Gastroesophageal sphincter (tissue), 4 donors: Measurements from ENCODE around the gene SLC39A3. TPM values are rescaled to one million over a fixed set of nuclear protein-coding genes. Genes with fewer than 3 reads are reported as not detected.

Experiments used
- ATAC-seq: fragments of 150-250 bp; one replicate; pipeline ENCODE4 v1.9.1; 2016; ENCODE audit warnings: mild to moderate bottlenecking, moderate library complexity
- H3K27ac ChIP-seq, 4 donors: fragments of 200-600 bp; sonication (generic) in 3 of 4; 1 replicate in 3 of 4; 2 replicates in 1 of 4; pipeline ENCODE4 v1.5.1; 2016 to 2019
- H3K27me3 ChIP-seq: fragments of 200-600 bp; sonication (generic); one replicate; pipeline ENCODE4 v1.5.1; 2019
- H3K36me3 ChIP-seq, 2 donors: fragments of 200-600 bp; sonication (generic); one replicate each; pipeline ENCODE4 v1.5.1; 2019; ENCODE audit warnings: control low read depth in 1 of 2
- H3K4me1 ChIP-seq, 3 donors: fragments of 200-600 bp; sonication (generic); 1 replicate in 2 of 3; 2 replicates in 1 of 3; pipeline ENCODE4 v1.5.1; 2016 to 2019; ENCODE audit warnings: control low read depth in 2 of 3
- H3K4me3 ChIP-seq, 2 donors: fragments of 200-600 bp; sonication (generic); one replicate each; pipeline ENCODE4 v1.5.1; 2019; ENCODE audit warnings: mild to moderate bottlenecking in 1 of 2, moderate library complexity in 1 of 2
- H3K9me3 ChIP-seq, 3 donors: fragments of 200-600 bp; sonication (generic); one replicate each; pipeline ENCODE4 v1.5.1; 2017 to 2019; ENCODE audit warnings: control low read depth in 2 of 3
- CTCF ChIP-seq, 4 experiments: fragments of 200-600 bp in 2 of 4; fragments of 450-650 bp in 2 of 4; sonication (generic) in 1 of 4; IDR thresholded peaks; one replicate each; pipeline ENCODE4 v1.5.1; 2017 to 2019; ENCODE audit warnings: antibody characterized with exemption in 4 of 4, mild to moderate bottlenecking in 2 of 4, moderate library complexity in 2 of 4
- EP300 ChIP-seq: sonication (generic); formaldehyde crosslinking; IDR thresholded peaks from one replicate; pipeline ENCODE4 v1.6.1; 2017; ENCODE audit warnings: antibody characterized with exemption, mild to moderate bottlenecking
- POLR2A ChIP-seq, 2 donors: fragments of 450-650 bp; IDR thresholded peaks; one replicate each; pipeline ENCODE4 v1.6.1; 2017; ENCODE audit warnings: antibody characterized with exemption in 2 of 2, mild to moderate bottlenecking in 2 of 2, moderate library complexity in 1 of 2
- POLR2AphosphoS5 ChIP-seq: sonication (generic); formaldehyde crosslinking; IDR thresholded peaks from one replicate; pipeline ENCODE4 v1.6.1; 2017; ENCODE audit warnings: antibody characterized with exemption
- WGBS, 2 donors: methylation state at CpG; one replicate each; pipeline ENCODE4 v1.1.5; 2018; ENCODE audit warnings: low coverage in 1 of 2; 5-methylcytosine and 5-hydroxymethylcytosine counted together
- total RNA-seq, 4 donors: library from RNA; depleted of rRNA; stranded (reverse); fragments of >200 nt; gene quantifications; one replicate each; pipeline ENCODE4 v1.1.0, GENCODE V29; 2016

SLC39A3 gene
- total RNA-seq, 4 donors from 2014 or later: 26.3 to 42.7 (median 30.7) TPM

- Histone ChIP-seq H3K4me1 (peaks cover 0 to 86% (median 31%) of the 10 kb centered on the region in 3 donors), H3K9me3 (no peaks in the 10 kb centered on the region), H3K36me3 (peaks cover 0 to 29% of the 10 kb centered on the region in 2 donors), H3K27me3 (no peaks in the 10 kb centered on the region), H3K27ac (peak overlapping the region in 2 of 4 donors; percentile 4 to 16), H3K4me3 (no peak overlapping the region)
- WGBS, 2 donors: 68% methylated on average over 7 of the region's 14 CpGs; no CpG with 5 or more reads in 1 of the 2 donors
- TF ChIP-seq CTCF (IDR thresholded peaks at IDR 0.05) (no peak), EP300 (no peak), POLR2A (IDR thresholded peaks at IDR 0.05) (no peak), POLR2AphosphoS5 (no peak)
- ATAC-seq: no peak
These were observed 39.4 kb upstream of the SLC39A3 start for GRCh38 chr19:2779121-2779740.

GRCh38 chr19:2777952-2778683, 38.3 kb upstream of the SLC39A3 start:
- WGBS, 2 donors: 71 to 87% methylated on average over 8 to 9 of the region's 19 CpGs
- Histone ChIP-seq H3K4me1 (peaks cover 0 to 81% (median 31%) of the 10 kb centered on the region in 3 donors), H3K27me3 (no peaks in the 10 kb centered on the region), H3K9me3 (no peaks in the 10 kb centered on the region), H3K36me3 (peaks cover 0 to 32% of the 10 kb centered on the region in 2 donors), H3K27ac (peak overlapping the region in 2 of 4 donors; percentile 4 to 16), H3K4me3 (no peak overlapping the region)
- TF ChIP-seq POLR2AphosphoS5 (no peak), CTCF (IDR thresholded peaks at IDR 0.05) (no peak)
- ATAC-seq: no peak

GRCh38 chr19:2775556-2776430, 36.0 kb upstream of the SLC39A3 start:
- H3K4me1 ChIP-seq: peaks cover 0 to 81% (median 29%) of the 10 kb centered on the region in 3 donors
- H3K4me3 ChIP-seq: peak overlapping the region in 1 of 2 donors; percentile 29

GRCh38 chr19:2774953-2775555, 35.2 kb upstream of the SLC39A3 start:
- Histone ChIP-seq H3K9me3 (no peaks in the 10 kb centered on the region), H3K4me1 (peaks cover 0 to 81% (median 30%) of the 10 kb centered on the region in 3 donors), H3K4me3 (peak overlapping the region in 1 of 2 donors; percentile 29), H3K27me3 (no peaks in the 10 kb centered on the region), H3K27ac (peak overlapping the region in 3 of 4 donors; percentile 67 to 76 (median 70)), H3K36me3 (peaks cover 0 to 40% of the 10 kb centered on the region in 2 donors)
- ATAC-seq: peak; percentile 2
- TF ChIP-seq POLR2A (IDR thresholded peaks at IDR 0.05): no peak
- no peak for TF ChIP-seq POLR2AphosphoS5
- TF ChIP-seq EP300: no peak
- TF ChIP-seq CTCF (IDR thresholded peaks at IDR 0.05): no peak
- no CpG with 5 or more reads among the region's 24 CpGs for WGBS, 2 donors

More at GRCh38 chr19:2775556-2776430, 36.0 kb upstream of the SLC39A3 start:
- H3K36me3 ChIP-seq: peaks cover 0 to 40% of the 10 kb centered on the region in 2 donors
- peak; percentile 42 for ATAC-seq
- H3K27ac ChIP-seq: peak overlapping the region in 3 of 4 donors; percentile 67 to 76 (median 70)
- 67 to 75% methylated on average over 17 to 26 of the region's 29 CpGs for WGBS, 2 donors
- no peaks in the 10 kb centered on the region for H3K9me3 ChIP-seq
- no peaks in the 10 kb centered on the region for H3K27me3 ChIP-seq
- TF ChIP-seq POLR2AphosphoS5 (no peak), CTCF (IDR thresholded peaks at IDR 0.05) (no peak), EP300 (no peak), POLR2A (IDR thresholded peaks at IDR 0.05) (no peak)
